H1 (cell line): ENCODE data around the gene RGS2. TPM values are rescaled to one million over a fixed set of nuclear protein-coding genes. Genes with fewer than 3 reads are reported as not detected.

Experiments
- ASH2L ChIP-seq: fragments of 200-600, 300-600 bp; sonication (generic); IDR thresholded peaks from one replicate; pipeline ENCODE4 v1.7.1; 2017; ENCODE audit warnings: low read length
- CBX8 ChIP-seq: fragments of 300-800, 300-1000 bp; sonication (generic); IDR thresholded peaks from 2 replicates; pipeline ENCODE4 v1.7.1; 2016; ENCODE audit warnings: low read depth, low read length, borderline replicate concordance
- EGR1 ChIP-seq: IDR thresholded peaks from 2 replicates; pipeline ENCODE4 v1.6.1; 2011; ENCODE audit warnings: low read depth, low read length, borderline replicate concordance
- HDAC2 ChIP-seq, 2 experiments: fragments of 300-600 bp in 1 of 2; sonication (generic) in 1 of 2; IDR thresholded peaks; 2 replicates each; pipeline ENCODE4 v1.6.1; 2011 to 2012; ENCODE audit warnings: low read depth in 2 of 2, low read length in 2 of 2, mild to moderate bottlenecking in 2 of 2, moderate library complexity in 2 of 2, borderline replicate concordance in 1 of 2, inconsistent platforms in 1 of 2
- JUN ChIP-seq: IDR thresholded peaks from 2 replicates; pipeline ENCODE4 v1.6.1; 2011; ENCODE audit warnings: low read depth, mild to moderate bottlenecking, improper control_type of control experiment, low read length
- SIRT6 ChIP-seq: IDR thresholded peaks from one replicate; pipeline ENCODE4 v1.7.1; 2012; ENCODE audit warnings: low read length, inconsistent platforms
- TAF1 ChIP-seq: IDR thresholded peaks from 2 replicates; pipeline ENCODE4 v1.6.1; 2011; ENCODE audit warnings: mild to moderate bottlenecking, low read depth, low read length
- YY1 ChIP-seq: IDR thresholded peaks from 2 replicates; pipeline ENCODE4 v1.6.1; 2011; ENCODE audit warnings: low read depth, mild to moderate bottlenecking, low read length
- polyA plus RNA-seq, 7 experiments: library from polyadenylated mRNA; depleted of rRNA in 3 of 7; stranded (reverse) in 5 of 7; unstranded in 2 of 7; fragments of >200 nt in 5 of 7; fragments of 200-250 nt in 2 of 7; gene quantifications; 1 replicate in 5 of 7; 2 replicates in 1 of 7; 4 replicates in 1 of 7; pipeline versions ENCODE4 v1.2.1 to v1.2.3, GENCODE V29; 2011 to 2013; ENCODE audit warnings: missing spikeins in 2 of 7, mixed read lengths in 2 of 7
- total RNA-seq: library from RNA; stranded (reverse); fragmentation: NEBNext Ultra II Directional; extraction: Animal tissue kit (Norgen Biotek cat#: 25700); gene quantifications from 2 replicates; pipeline ENCODE4 v1.2.1, GENCODE V29; 2021

The RGS2 gene
- total and polyA plus RNA-seq, 2 of the 8 experiments (the other 6 are each of a cell fraction or from before 2014, with no cell fraction given) = 9.1 to 17.0 TPM

DNA sequence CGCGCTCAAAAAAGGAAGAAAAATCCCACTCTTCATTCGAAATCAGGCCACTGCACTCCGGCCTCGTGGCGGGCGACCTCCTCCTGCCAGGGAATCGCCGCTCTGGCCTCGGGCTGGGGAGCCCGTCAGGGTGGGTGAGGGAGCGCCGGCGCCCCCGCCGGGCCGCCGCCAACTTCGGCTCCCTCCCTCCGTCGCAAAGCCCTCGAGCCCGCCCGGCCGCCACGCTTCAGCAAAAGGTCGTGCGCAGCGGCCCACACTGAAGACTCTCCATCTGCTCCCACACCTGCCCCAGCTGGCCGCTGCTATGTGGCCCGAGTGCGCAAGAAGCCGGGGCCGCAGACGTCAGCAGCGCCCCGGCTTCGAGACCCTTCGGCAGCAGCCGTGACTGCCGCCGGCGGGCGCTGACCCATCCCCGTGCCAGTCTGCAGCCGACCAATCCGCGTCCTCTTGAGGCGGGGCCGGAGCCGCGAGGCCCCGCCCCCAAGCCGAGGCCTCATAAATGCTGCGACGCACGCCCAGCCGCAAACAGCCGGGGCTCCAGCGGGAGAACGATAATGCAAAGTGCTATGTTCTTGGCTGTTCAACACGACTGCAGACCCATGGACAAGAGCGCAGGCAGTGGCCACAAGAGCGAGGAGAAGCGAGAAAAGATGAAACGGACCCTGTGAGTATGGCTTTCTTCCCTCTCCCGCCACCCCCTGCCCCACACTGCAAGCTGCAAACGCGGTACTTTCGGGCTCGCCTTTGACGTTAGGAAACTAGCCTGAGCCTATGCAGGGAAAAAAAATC, at the start of gene RGS2 (continued):
- TF ChIP-seq EGR1 (no peak), ASH2L (peak; percentile 96), SIRT6 (no peak), CBX8 (no peak), HDAC2 (IDR thresholded peaks at IDR 0.05; ENCODE audit: borderline replicate concordance in 1 of 2, low read depth in 2 of 2, low read length in 2 of 2) (0 out of 4 replicates have a peak, but pooled peaks of 1 of the 2 experiments have one; percentile 38), TAF1 (peak; percentile 97), YY1 (no peak), JUN (no peak)
